Mesodermal cell (in vitro differentiated cells): ENCODE measurements around the gene ZNF865.

Experiments used
- H3K27ac ChIP-seq: 2 replicates; pipeline ENCODE4 v1.7.0; 2013; ENCODE audit warnings: mild to moderate bottlenecking, low read depth, low read length, moderate library complexity; ENCODE audit not compliant: severe bottlenecking
- H3K36me3 ChIP-seq: 2 replicates; pipeline ENCODE4 v1.7.1; 2013; ENCODE audit warnings: mild to moderate bottlenecking, low read length, moderate library complexity; ENCODE audit not compliant: control insufficient read depth, insufficient read depth
- H3K4me1 ChIP-seq: one replicate; pipeline ENCODE4 v1.7.1; 2013; ENCODE audit warnings: mild to moderate bottlenecking, low read length; ENCODE audit not compliant: insufficient read depth, control insufficient read depth, poor library complexity, severe bottlenecking
- H3K4me3 ChIP-seq: 2 replicates; pipeline ENCODE4 v1.7.0; 2013; ENCODE audit warnings: low read length, control low read depth, mild to moderate bottlenecking; ENCODE audit not compliant: insufficient read depth, poor library complexity, severe bottlenecking; ENCODE audit errors: extremely low read depth
- H3K9me3 ChIP-seq: 2 replicates; pipeline ENCODE4 v1.7.1; 2013; ENCODE audit warnings: mild to moderate bottlenecking, low read length, moderate library complexity; ENCODE audit not compliant: control insufficient read depth
- WGBS, 2 experiments: methylation state at CpG; one replicate each; pipeline ENCODE4 v1.1.5; 2013; ENCODE audit warnings: missing lambda C conversion rate in 2 of 2; ENCODE audit not compliant: insufficient coverage in 2 of 2; 5-methylcytosine and 5-hydroxymethylcytosine counted together

The ZNF865 gene

GRCh38 chr19:55609326-55609725, 3.9 kb downstream of the ZNF865 start:
- no peak overlapping the region for H3K4me3 ChIP-seq
- H3K4me1 ChIP-seq = peaks cover 3% of the 10 kb centered on the region
- H3K27ac ChIP-seq = no peak overlapping the region
- peaks cover 50% of the 10 kb centered on the region for H3K36me3 ChIP-seq
- WGBS, 2 experiments = 93 to 100% methylated on average over 4 to 5 of the region's 5 CpGs
- H3K9me3 ChIP-seq = no peaks in the 10 kb centered on the region

- Histone ChIP-seq H3K9me3 (no peaks in the 10 kb centered on the region), H3K36me3 (peaks cover 59% of the 10 kb centered on the region), H3K4me3 (no peak overlapping the region), H3K4me1 (peaks cover 3% of the 10 kb centered on the region), H3K27ac (no peak overlapping the region)
- WGBS, 2 experiments = 95 to 98% methylated on average over 6 to 11 of the region's 15 CpGs
These were observed 6.0 kb downstream of the ZNF865 start for GRCh38 chr19:55611300-55611982.

GRCh38 chr19:55611983-55612645, 6.7 kb downstream of the ZNF865 start:
- H3K9me3 ChIP-seq = no peaks in the 10 kb centered on the region
- H3K27ac ChIP-seq = no peak overlapping the region
- H3K4me1 ChIP-seq = no peaks in the 10 kb centered on the region
- H3K36me3 ChIP-seq = peaks cover 58% of the 10 kb centered on the region
- WGBS, 2 experiments = 100% methylated on average over 2 to 3 of the region's 3 CpGs
- no peak overlapping the region for H3K4me3 ChIP-seq

- Histone ChIP-seq H3K9me3 (no peaks in the 10 kb centered on the region), H3K4me1 (no peaks in the 10 kb centered on the region), H3K27ac (no peak overlapping the region), H3K36me3 (peaks cover 59% of the 10 kb centered on the region), H3K4me3 (no peak overlapping the region)
- 96 to 99% methylated on average over 22 of the region's 27 CpGs for WGBS, 2 experiments
These were observed 7.9 kb downstream of the ZNF865 start for GRCh38 chr19:55613396-55613795.

- WGBS, 2 experiments = 96 to 97% methylated on average over 56 to 66 of the region's 75 CpGs
- H3K9me3 ChIP-seq = no peaks in the 10 kb centered on the region
- peaks cover 53% of the 10 kb centered on the region for H3K36me3 ChIP-seq
- no peaks in the 10 kb centered on the region for H3K4me1 ChIP-seq
- no peak overlapping the region for H3K27ac ChIP-seq
- no peak overlapping the region for H3K4me3 ChIP-seq
These were observed 8.7 kb downstream of the ZNF865 start for GRCh38 chr19:55613930-55614710.

- H3K4me1 ChIP-seq = no peaks in the 10 kb centered on the region
- H3K4me3 ChIP-seq = no peak overlapping the region
- H3K27ac ChIP-seq = no peak overlapping the region
- 95 to 98% methylated on average over 61 to 84 of the region's 98 CpGs for WGBS, 2 experiments
- peaks cover 49% of the 10 kb centered on the region for H3K36me3 ChIP-seq
- H3K9me3 ChIP-seq = no peaks in the 10 kb centered on the region
These were observed 9.5 kb downstream of the ZNF865 start for GRCh38 chr19:55614711-55615542.

- Histone ChIP-seq H3K4me1 (no peaks in the 10 kb centered on the region), H3K27ac (no peak overlapping the region)
- WGBS, 2 experiments = 96 to 98% methylated on average over 79 to 87 of the region's 88 CpGs
These were observed 10.3 kb downstream of the ZNF865 start for GRCh38 chr19:55615543-55616394.

GRCh38 chr19:55616395-55616875, 11.0 kb downstream of the ZNF865 start:
- Histone ChIP-seq H3K36me3 (peaks cover 41% of the 10 kb centered on the region), H3K4me1 (no peaks in the 10 kb centered on the region), H3K27ac (no peak overlapping the region), H3K4me3 (no peak overlapping the region), H3K9me3 (no peaks in the 10 kb centered on the region)
- 98% methylated on average over 34 to 38 of the region's 38 CpGs for WGBS, 2 experiments

More at GRCh38 chr19:55615543-55616394, 10.3 kb downstream of the ZNF865 start:
- Histone ChIP-seq H3K9me3 (no peaks in the 10 kb centered on the region), H3K4me3 (no peak overlapping the region), H3K36me3 (peaks cover 45% of the 10 kb centered on the region)

GRCh38 chr19:55617426-55617825, 12.0 kb downstream of the ZNF865 start:
- Histone ChIP-seq H3K36me3 (peaks cover 43% of the 10 kb centered on the region), H3K4me1 (no peaks in the 10 kb centered on the region), H3K9me3 (no peaks in the 10 kb centered on the region), H3K4me3 (no peak overlapping the region), H3K27ac (no peak overlapping the region)
- 96 to 100% methylated on average over 3 to 8 of the region's 8 CpGs for WGBS, 2 experiments
